Measurements from ENCODE around the gene GRAMD1C. TPM values are rescaled to one million over a fixed set of nuclear protein-coding genes. Genes with fewer than 3 reads are reported as not detected.

Gene GRAMD1C
- polyA plus RNA-seq (2013, experiment 1 of 2) = 8.9 TPM
- polyA plus RNA-seq (2013, experiment 2 of 2) = 6.8 TPM

- peak within 1 kb of the TSS; percentile 90 to 92 for H3K18ac ChIP-seq (ENCODE audit: low read depth in 1 of 2, low read length in 2 of 2)
- no peaks in the 10 kb centered on the region for H3K4me1 ChIP-seq (ENCODE audit: control insufficient read depth, insufficient read depth, low read depth, low read length)
- H3K27me3 ChIP-seq (ENCODE audit: control insufficient read depth in 1 of 2, insufficient read depth in 1 of 2, low read length in 2 of 2) = no peaks in the 10 kb centered on the region
- peak within 1 kb of the TSS; percentile 92 for H3K9ac ChIP-seq (ENCODE audit: low read length)
- H3K9me3 ChIP-seq (ENCODE audit: control insufficient read depth, low read length) = no peaks in the 10 kb centered on the region
- peak within 1 kb of the TSS; percentile 39 for H4K91ac ChIP-seq (ENCODE audit: low read length)
- peak within 1 kb of the TSS; percentile 64 for H4K8ac ChIP-seq (ENCODE audit: low read length)
- H2AK5ac ChIP-seq (ENCODE audit: low read length, severe bottlenecking) = no peak within 1 kb of the TSS
- H2BK5ac ChIP-seq (ENCODE audit: low read depth, low read length, poor library complexity, severe bottlenecking) = no peak within 1 kb of the TSS
- H2BK120ac ChIP-seq (ENCODE audit: low read depth, low read length) = no peak within 1 kb of the TSS
- WGBS = 2% methylated on average over 27 of the region's 48 CpGs
- no peak within 1 kb of the TSS for H3K23ac ChIP-seq (ENCODE audit: low read length in 2 of 2)
- no peak within 1 kb of the TSS for H2BK15ac ChIP-seq (ENCODE audit: low read depth, poor library complexity, severe bottlenecking)
- H3K4me3 ChIP-seq (ENCODE audit: insufficient read depth in 1 of 2, low read depth in 1 of 2, low read length in 2 of 2) = peak within 1 kb of the TSS; percentile 76 to 93
- peak; percentile 87 for DNase-seq
- peak within 1 kb of the TSS; percentile 77 to 87 for H2BK12ac ChIP-seq (ENCODE audit: low read length in 2 of 2)
- H3K36me3 ChIP-seq (ENCODE audit: control insufficient read depth in 1 of 2, insufficient read depth in 2 of 2, low read depth in 1 of 2, low read length in 2 of 2) = no peaks in the 10 kb centered on the region
- H3K4me2 ChIP-seq (ENCODE audit: low read length, poor library complexity, severe bottlenecking) = peak within 1 kb of the TSS; percentile 97
- no peak within 1 kb of the TSS for H3K14ac ChIP-seq (ENCODE audit: low read length in 2 of 2)
- peak within 1 kb of the TSS; percentile 83 for H2AFZ ChIP-seq (ENCODE audit: low read depth, low read length)
- H3K79me1 ChIP-seq (replicated peaks; ENCODE audit: low read length, poor library complexity, severe bottlenecking) = peaks cover 6% of the 10 kb centered on the region
- no peak within 1 kb of the TSS for H3K4ac ChIP-seq (ENCODE audit: low read depth in 1 of 2, low read length in 2 of 2)
- H3K27ac ChIP-seq (ENCODE audit: low read length, poor library complexity, severe bottlenecking) = no peak within 1 kb of the TSS
Measured at GRCh38 chr3:113838631-113839209, at the start of gene GRAMD1C. Gene GRAMD1C (plus strand): TSS chr3:113838788. CDS start chr3:113838910, 122 bp downstream.

DNA sequence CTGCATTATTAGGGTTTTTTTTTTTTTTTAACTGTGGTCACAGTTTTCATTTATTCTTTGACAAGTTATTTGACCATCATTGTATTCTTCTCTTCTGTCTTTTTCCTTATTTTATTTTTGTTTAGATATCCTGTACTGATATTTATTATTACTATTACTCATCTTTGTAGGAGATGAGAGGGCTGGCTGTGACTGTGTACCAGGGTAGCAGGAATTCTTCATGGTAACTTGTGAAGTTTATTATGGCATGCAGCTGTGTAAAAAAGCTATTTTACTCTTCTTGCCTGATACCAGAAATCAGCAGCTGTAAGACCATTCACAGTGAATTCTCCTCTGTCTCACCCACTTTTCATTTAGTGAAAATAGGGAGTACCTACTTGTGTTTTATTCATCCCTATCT is 47.2 kb upstream of the GRAMD1C start:
- Histone ChIP-seq H4K91ac (ENCODE audit: low read length) (no peak overlapping the region), H3K4me3 (ENCODE audit: insufficient read depth in 1 of 2, low read depth in 1 of 2, low read length in 2 of 2) (no peak overlapping the region), H3K18ac (ENCODE audit: low read depth in 1 of 2, low read length in 2 of 2) (no peak overlapping the region), H3K4me2 (ENCODE audit: low read length, poor library complexity, severe bottlenecking) (no peak overlapping the region), H3K9me3 (ENCODE audit: control insufficient read depth, low read length) (no peaks in the 10 kb centered on the region), H3K4ac (ENCODE audit: low read depth in 1 of 2, low read length in 2 of 2) (no peak overlapping the region), H3K27me3 (ENCODE audit: control insufficient read depth in 1 of 2, insufficient read depth in 1 of 2, low read length in 2 of 2) (no peaks in the 10 kb centered on the region), H2BK15ac (ENCODE audit: low read depth, poor library complexity, severe bottlenecking) (no peak overlapping the region), H4K8ac (ENCODE audit: low read length) (no peak overlapping the region), H3K9ac (ENCODE audit: low read length) (no peak overlapping the region), H3K23ac (ENCODE audit: low read length in 2 of 2) (no peak overlapping the region), H3K27ac (ENCODE audit: low read length, poor library complexity, severe bottlenecking) (no peak overlapping the region), H2BK5ac (ENCODE audit: low read depth, low read length, poor library complexity, severe bottlenecking) (no peak overlapping the region), H3K36me3 (ENCODE audit: control insufficient read depth in 1 of 2, insufficient read depth in 2 of 2, low read depth in 1 of 2, low read length in 2 of 2) (peaks cover 8 to 89% of the 10 kb centered on the region in 2 experiments), H2AFZ (ENCODE audit: low read depth, low read length) (no peak overlapping the region), H2AK5ac (ENCODE audit: low read length, severe bottlenecking) (no peak overlapping the region), H3K79me1 (replicated peaks; ENCODE audit: low read length, poor library complexity, severe bottlenecking) (peaks cover 1% of the 10 kb centered on the region), H3K14ac (ENCODE audit: low read length in 2 of 2) (no peak overlapping the region), H2BK120ac (ENCODE audit: low read depth, low read length) (no peak overlapping the region), H2BK12ac (ENCODE audit: low read length in 2 of 2) (no peak overlapping the region), H3K4me1 (ENCODE audit: control insufficient read depth, insufficient read depth, low read depth, low read length) (no peaks in the 10 kb centered on the region)
- no peak for DNase-seq

DNA sequence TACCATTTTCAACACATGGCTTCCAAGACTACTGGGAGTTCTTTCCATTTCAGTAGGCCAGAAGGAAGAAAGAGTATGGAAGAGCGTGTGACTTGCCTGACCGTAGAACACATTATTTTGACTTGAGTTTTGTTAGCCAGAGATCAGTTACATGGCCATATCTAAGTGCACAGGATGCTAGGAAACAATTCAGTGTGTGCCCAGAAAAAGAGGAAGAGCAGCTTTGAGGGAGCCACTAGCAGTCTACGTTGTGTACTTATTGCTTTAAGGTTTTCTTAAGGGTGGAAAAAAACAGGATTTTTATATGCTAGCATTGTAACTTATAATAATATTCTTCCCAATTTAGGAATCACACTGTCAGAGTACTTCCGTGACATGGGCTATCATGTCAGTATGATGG is 44.1 kb upstream of the GRAMD1C start:
- H2AFZ ChIP-seq (ENCODE audit: low read depth, low read length) = no peak overlapping the region
- H3K14ac ChIP-seq (ENCODE audit: low read length in 2 of 2) = no peak overlapping the region
- over 99% methylated on average over 4 of the region's 4 CpGs for WGBS
- H3K27ac ChIP-seq (ENCODE audit: low read length, poor library complexity, severe bottlenecking) = no peak overlapping the region
- no peak overlapping the region for H3K23ac ChIP-seq (ENCODE audit: low read length in 2 of 2)
- no peaks in the 10 kb centered on the region for H3K4me1 ChIP-seq (ENCODE audit: control insufficient read depth, insufficient read depth, low read depth, low read length)
- no peak overlapping the region for H3K4ac ChIP-seq (ENCODE audit: low read depth in 1 of 2, low read length in 2 of 2)
- H2AK5ac ChIP-seq (ENCODE audit: low read length, severe bottlenecking) = no peak overlapping the region
- no peak overlapping the region for H3K4me2 ChIP-seq (ENCODE audit: low read length, poor library complexity, severe bottlenecking)
- no peaks in the 10 kb centered on the region for H3K9me3 ChIP-seq (ENCODE audit: control insufficient read depth, low read length)
- peaks cover 3 to 95% of the 10 kb centered on the region in 2 experiments for H3K36me3 ChIP-seq (ENCODE audit: control insufficient read depth in 1 of 2, insufficient read depth in 2 of 2, low read depth in 1 of 2, low read length in 2 of 2)
- no peak overlapping the region for H3K4me3 ChIP-seq (ENCODE audit: insufficient read depth in 1 of 2, low read depth in 1 of 2, low read length in 2 of 2)
- H4K8ac ChIP-seq (ENCODE audit: low read length) = no peak overlapping the region
- H3K79me1 ChIP-seq (replicated peaks; ENCODE audit: low read length, poor library complexity, severe bottlenecking) = peaks cover 1% of the 10 kb centered on the region
- no peak overlapping the region for H3K18ac ChIP-seq (ENCODE audit: low read depth in 1 of 2, low read length in 2 of 2)
- no peak overlapping the region for H2BK5ac ChIP-seq (ENCODE audit: low read depth, low read length, poor library complexity, severe bottlenecking)
- no peak overlapping the region for H4K91ac ChIP-seq (ENCODE audit: low read length)
- no peaks in the 10 kb centered on the region for H3K27me3 ChIP-seq (ENCODE audit: control insufficient read depth in 1 of 2, insufficient read depth in 1 of 2, low read length in 2 of 2)
- H2BK15ac ChIP-seq (ENCODE audit: low read depth, poor library complexity, severe bottlenecking) = no peak overlapping the region
- peak overlapping the region; percentile 7 for H3K9ac ChIP-seq (ENCODE audit: low read length)
- H2BK12ac ChIP-seq (ENCODE audit: low read length in 2 of 2) = no peak overlapping the region
- DNase-seq = no peak
- H2BK120ac ChIP-seq (ENCODE audit: low read depth, low read length) = no peak overlapping the region

DNA sequence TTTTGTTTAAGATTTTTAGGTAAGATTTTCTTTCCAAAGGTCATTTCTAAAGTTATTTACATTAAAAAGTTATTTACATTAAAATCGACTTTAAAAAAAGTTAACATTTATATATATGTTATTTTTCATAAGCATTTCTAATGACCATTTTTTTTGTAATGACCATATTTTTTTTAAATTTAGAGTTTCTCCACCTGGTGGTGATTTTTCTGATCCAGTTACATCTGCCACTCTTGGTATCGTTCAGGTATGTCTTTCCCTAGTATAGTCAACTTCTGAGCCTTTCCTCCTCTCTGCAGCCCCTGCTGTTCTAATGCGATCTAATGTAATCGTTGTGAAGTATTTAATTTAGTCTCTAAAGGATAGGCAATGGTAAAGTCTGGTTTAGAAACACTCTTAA is 42.9 kb upstream of the GRAMD1C start:
- H4K91ac ChIP-seq (ENCODE audit: low read length) = no peak overlapping the region
- H3K23ac ChIP-seq (ENCODE audit: low read length in 2 of 2) = no peak overlapping the region
- no peak overlapping the region for H2BK5ac ChIP-seq (ENCODE audit: low read depth, low read length, poor library complexity, severe bottlenecking)
- no peak overlapping the region for H4K8ac ChIP-seq (ENCODE audit: low read length)
- no peaks in the 10 kb centered on the region for H3K4me1 ChIP-seq (ENCODE audit: control insufficient read depth, insufficient read depth, low read depth, low read length)
- H3K27me3 ChIP-seq (ENCODE audit: control insufficient read depth in 1 of 2, insufficient read depth in 1 of 2, low read length in 2 of 2) = no peaks in the 10 kb centered on the region
- H3K9ac ChIP-seq (ENCODE audit: low read length) = no peak overlapping the region
- peaks cover 1% of the 10 kb centered on the region for H3K79me1 ChIP-seq (replicated peaks; ENCODE audit: low read length, poor library complexity, severe bottlenecking)
- H3K36me3 ChIP-seq (ENCODE audit: control insufficient read depth in 1 of 2, insufficient read depth in 2 of 2, low read depth in 1 of 2, low read length in 2 of 2) = peaks cover 3 to 96% of the 10 kb centered on the region in 2 experiments
- H3K27ac ChIP-seq (ENCODE audit: low read length, poor library complexity, severe bottlenecking) = no peak overlapping the region
- H3K9me3 ChIP-seq (ENCODE audit: control insufficient read depth, low read length) = no peaks in the 10 kb centered on the region
- no peak overlapping the region for H2AK5ac ChIP-seq (ENCODE audit: low read length, severe bottlenecking)
- no peak overlapping the region for H2BK15ac ChIP-seq (ENCODE audit: low read depth, poor library complexity, severe bottlenecking)
- H3K4me3 ChIP-seq (ENCODE audit: insufficient read depth in 1 of 2, low read depth in 1 of 2, low read length in 2 of 2) = no peak overlapping the region
- no peak for DNase-seq
- H3K14ac ChIP-seq (ENCODE audit: low read length in 2 of 2) = no peak overlapping the region
- no peak overlapping the region for H2AFZ ChIP-seq (ENCODE audit: low read depth, low read length)
- no CpG with 5 or more reads among the region's 4 CpGs for WGBS
- no peak overlapping the region for H2BK120ac ChIP-seq (ENCODE audit: low read depth, low read length)
- no peak overlapping the region for H2BK12ac ChIP-seq (ENCODE audit: low read length in 2 of 2)
- H3K18ac ChIP-seq (ENCODE audit: low read depth in 1 of 2, low read length in 2 of 2) = no peak overlapping the region
- H3K4ac ChIP-seq (ENCODE audit: low read depth in 1 of 2, low read length in 2 of 2) = no peak overlapping the region
- H3K4me2 ChIP-seq (ENCODE audit: low read length, poor library complexity, severe bottlenecking) = no peak overlapping the region

Data from mesenchymal stem cell (in vitro differentiated cells and primary cell).